Upper lobe of left lung (tissue), 6 donors: ENCODE data around the gene CADM1. TPM values are rescaled to one million over a fixed set of nuclear protein-coding genes. Genes with fewer than 3 reads are reported as not detected.
A peak's percentile ranks its signal among the peaks of the same experiment; 100 is the strongest.

Experiments
- ATAC-seq, 2 donors: fragments of 200-7000 bp; cut with Tn5 transposase; one replicate each; pipeline ENCODE4 v1.9.1; 2022; ENCODE audit warnings: mild to moderate bottlenecking in 2 of 2, moderate library complexity in 2 of 2; ENCODE audit not compliant: low FRiP score in 2 of 2
- DNase-seq, 2 donors: peaks; one replicate each; pipeline ENCODE4 v3.0.0-alpha.2; 2019 to 2020
- H3K27ac ChIP-seq, 4 donors: fragments of 200-600 bp; sonication (generic); one replicate each; pipeline ENCODE4 v1.5.1; 2016 to 2019
- H3K27me3 ChIP-seq, 4 donors: fragments of 200-600 bp; sonication (generic); one replicate each; pipeline ENCODE4 v1.5.1; 2017 to 2019
- H3K36me3 ChIP-seq, 4 donors: fragments of 200-600 bp; sonication (generic); one replicate each; pipeline ENCODE4 v1.5.1; 2016 to 2019
- H3K4me1 ChIP-seq, 4 donors: fragments of 200-600 bp; sonication (generic); one replicate each; pipeline ENCODE4 v1.5.1; 2018 to 2019
- H3K4me3 ChIP-seq, 4 donors: fragments of 200-600 bp; sonication (generic); one replicate each; pipeline ENCODE4 v1.5.1; 2017 to 2019; ENCODE audit warnings: mild to moderate bottlenecking in 2 of 4, moderate library complexity in 1 of 4
- H3K9me3 ChIP-seq, 4 donors: fragments of 200-600 bp; sonication (generic); one replicate each; pipeline ENCODE4 v1.5.1; 2018 to 2019
- EP300 ChIP-seq, 4 donors: sonication (generic); formaldehyde crosslinking; IDR thresholded peaks; one replicate each; pipeline ENCODE4 v1.5.1; 2017; ENCODE audit warnings: antibody characterized with exemption in 4 of 4, control low read depth in 2 of 4
- POLR2A ChIP-seq, 4 donors: fragments of 450-650 bp; IDR thresholded peaks; one replicate each; pipeline ENCODE4 v1.5.1; 2016 to 2017; ENCODE audit warnings: antibody characterized with exemption in 4 of 4, mild to moderate bottlenecking in 2 of 4
- POLR2AphosphoS5 ChIP-seq, 2 donors: sonication (generic); formaldehyde crosslinking; IDR thresholded peaks; one replicate each; pipeline ENCODE4 v1.5.1; 2017; ENCODE audit warnings: antibody characterized with exemption in 2 of 2
- WGBS, 2 donors: methylation state at CpG; one replicate each; pipeline ENCODE4 v1.1.5; 2017 to 2018; 5-methylcytosine and 5-hydroxymethylcytosine counted together
- total RNA-seq, 6 donors: library from RNA; depleted of rRNA in 4 of 6; stranded (reverse); fragments of >200 nt in 4 of 6; gene quantifications; one replicate each; pipeline versions ENCODE4 v1.1.0 to v1.2.1, GENCODE V29; 2016 to 2021
- TF ChIP-seq, protein P1 (sequence below), 6 experiments: fragments of 450-650 bp in 4 of 6; fragments of 200-600 bp in 2 of 6; sonication (generic) in 2 of 6; IDR thresholded peaks; one replicate each; pipeline ENCODE4 v1.5.1; 2016 to 2019; ENCODE audit warnings: antibody characterized with exemption in 6 of 6
- donor health status: DM: no; HTN: no; CAD: no; lungs with moderate emphysema.
- donor health status: DM: no; HTN: yes; CAD: no; lungs with severe emphysema.

Gene CADM1
- total RNA-seq, 6 donors from 2014 or later, result 69.9 to 212 (median 125) TPM

DNA sequence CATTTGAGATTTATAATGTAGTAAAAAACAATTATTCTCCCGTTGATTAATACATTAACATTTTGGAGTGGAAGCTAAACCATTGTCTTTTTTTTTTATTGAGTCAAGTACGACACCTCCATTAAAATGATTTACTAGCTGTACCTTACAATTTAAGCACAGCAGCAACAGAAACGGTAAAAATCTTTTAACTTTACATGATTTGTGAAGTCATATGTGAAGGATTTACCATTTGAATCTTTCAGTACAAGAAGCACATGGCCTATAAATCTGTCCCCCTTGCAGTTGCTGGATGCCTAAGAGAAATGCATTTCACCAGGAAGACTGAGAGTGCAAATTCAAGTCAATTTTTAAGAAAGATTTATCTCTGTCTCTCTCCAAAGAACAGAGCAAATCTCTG lies 324.6 kb downstream of the CADM1 start:
- no peaks in the 10 kb centered on the region for H3K9me3 ChIP-seq
- DNase-seq (no peak), ATAC-seq (no peak)
- 76 to 89% methylated on average over 3 of the region's 3 CpGs for WGBS, 2 donors
- H3K27ac ChIP-seq, result no peak overlapping the region
- H3K4me3 ChIP-seq, result no peak overlapping the region
- H3K4me1 ChIP-seq, result no peaks in the 10 kb centered on the region
- no peaks in the 10 kb centered on the region for H3K36me3 ChIP-seq
- TF ChIP-seq EP300 (IDR thresholded peaks at IDR 0.05) (no peak), POLR2AphosphoS5 (IDR thresholded peaks at IDR 0.05) (no peak), POLR2A (IDR thresholded peaks at IDR 0.05) (no peak)
- TF ChIP-seq, protein P1, sequence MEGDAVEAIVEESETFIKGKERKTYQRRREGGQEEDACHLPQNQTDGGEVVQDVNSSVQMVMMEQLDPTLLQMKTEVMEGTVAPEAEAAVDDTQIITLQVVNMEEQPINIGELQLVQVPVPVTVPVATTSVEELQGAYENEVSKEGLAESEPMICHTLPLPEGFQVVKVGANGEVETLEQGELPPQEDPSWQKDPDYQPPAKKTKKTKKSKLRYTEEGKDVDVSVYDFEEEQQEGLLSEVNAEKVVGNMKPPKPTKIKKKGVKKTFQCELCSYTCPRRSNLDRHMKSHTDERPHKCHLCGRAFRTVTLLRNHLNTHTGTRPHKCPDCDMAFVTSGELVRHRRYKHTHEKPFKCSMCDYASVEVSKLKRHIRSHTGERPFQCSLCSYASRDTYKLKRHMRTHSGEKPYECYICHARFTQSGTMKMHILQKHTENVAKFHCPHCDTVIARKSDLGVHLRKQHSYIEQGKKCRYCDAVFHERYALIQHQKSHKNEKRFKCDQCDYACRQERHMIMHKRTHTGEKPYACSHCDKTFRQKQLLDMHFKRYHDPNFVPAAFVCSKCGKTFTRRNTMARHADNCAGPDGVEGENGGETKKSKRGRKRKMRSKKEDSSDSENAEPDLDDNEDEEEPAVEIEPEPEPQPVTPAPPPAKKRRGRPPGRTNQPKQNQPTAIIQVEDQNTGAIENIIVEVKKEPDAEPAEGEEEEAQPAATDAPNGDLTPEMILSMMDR (IDR thresholded peaks at IDR 0.05), result no peak
- no peaks in the 10 kb centered on the region for H3K27me3 ChIP-seq

DNA sequence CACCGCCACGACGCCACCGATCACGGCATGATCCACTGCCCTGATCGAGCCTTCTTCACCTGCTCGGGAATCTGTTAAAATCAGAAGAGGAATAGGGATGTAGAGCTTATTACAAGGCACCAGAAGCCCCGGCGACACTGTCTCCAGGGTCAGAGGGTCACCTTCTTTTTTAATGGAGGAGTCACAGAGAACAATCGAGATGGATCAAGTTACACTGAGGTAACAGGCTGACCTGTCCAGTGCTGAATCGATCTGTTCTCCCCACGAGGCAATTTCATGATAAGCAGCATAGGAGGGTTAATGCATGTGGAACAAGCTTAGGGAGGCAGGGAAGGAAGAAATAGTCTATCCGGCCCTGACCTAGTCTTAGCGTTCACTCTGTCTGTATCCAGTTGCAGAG lies 325.5 kb downstream of the CADM1 start:
- Histone ChIP-seq H3K4me3 (no peak overlapping the region), H3K9me3 (no peaks in the 10 kb centered on the region), H3K27me3 (no peaks in the 10 kb centered on the region), H3K36me3 (no peaks in the 10 kb centered on the region), H3K4me1 (no peaks in the 10 kb centered on the region), H3K27ac (no peak overlapping the region)
- ATAC-seq, result no peak
- 88 to 90% methylated on average over 14 of the region's 14 CpGs for WGBS, 2 donors
- peak in 1 of 2 donors; percentile 48 for DNase-seq
- no peak for TF ChIP-seq EP300 (IDR thresholded peaks at IDR 0.05)

DNA sequence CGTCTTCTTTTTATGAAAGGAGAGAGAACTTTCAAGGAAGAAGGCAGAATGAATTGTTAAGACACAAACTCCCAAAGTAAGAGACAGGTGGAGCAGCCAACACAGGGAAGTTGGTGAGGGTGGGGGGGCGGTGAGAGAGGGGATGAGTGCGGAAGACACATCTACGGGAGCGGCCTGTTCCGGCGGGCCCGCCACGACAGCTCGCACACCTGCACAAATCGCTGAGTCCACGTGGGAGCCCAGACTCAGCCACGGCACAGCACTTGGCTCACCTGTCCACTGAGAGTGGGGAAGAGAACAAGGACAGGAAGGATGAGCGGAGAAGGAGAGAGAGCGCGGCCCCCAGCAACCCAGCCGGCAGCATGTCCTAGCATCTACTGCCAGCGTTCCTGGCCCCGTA lies 331.1 kb downstream of the CADM1 start:
- TF ChIP-seq POLR2A (IDR thresholded peaks at IDR 0.05) (no peak), POLR2AphosphoS5 (IDR thresholded peaks at IDR 0.05) (no peak), EP300 (IDR thresholded peaks at IDR 0.05) (no peak)
- TF ChIP-seq, protein P1 (IDR thresholded peaks at IDR 0.05), result no peak
- no peak overlapping the region for H3K4me3 ChIP-seq
- no peaks in the 10 kb centered on the region for H3K27me3 ChIP-seq
- H3K36me3 ChIP-seq, result no peaks in the 10 kb centered on the region
- H3K27ac ChIP-seq, result no peak overlapping the region
- no peaks in the 10 kb centered on the region for H3K4me1 ChIP-seq
- H3K9me3 ChIP-seq, result no peaks in the 10 kb centered on the region
- DNase-seq (peak in 1 of 2 donors; percentile 69), ATAC-seq (no peak)
- 86% methylated on average over 19 of the region's 19 CpGs for WGBS, 2 donors

- no peak overlapping the region for H3K4me3 ChIP-seq
- no peaks in the 10 kb centered on the region for H3K27me3 ChIP-seq
- ATAC-seq, result no peak
- no peaks in the 10 kb centered on the region for H3K4me1 ChIP-seq
- 56 to 63% methylated on average over 8 of the region's 8 CpGs for WGBS, 2 donors
- no peak for DNase-seq
- TF ChIP-seq EP300 (IDR thresholded peaks at IDR 0.05), result no peak
- no peak for TF ChIP-seq POLR2A (IDR thresholded peaks at IDR 0.05)
- no peak for TF ChIP-seq POLR2AphosphoS5 (IDR thresholded peaks at IDR 0.05)
- TF ChIP-seq, protein P1 (IDR thresholded peaks at IDR 0.05), result peak in 5 of 6 experiments; percentile 46 to 77 (median 57)
- H3K9me3 ChIP-seq, result no peaks in the 10 kb centered on the region
- no peaks in the 10 kb centered on the region for H3K36me3 ChIP-seq
- no peak overlapping the region for H3K27ac ChIP-seq
Measured at GRCh38 chr11:115170133-115170815, 333.9 kb downstream of the CADM1 start.

DNA sequence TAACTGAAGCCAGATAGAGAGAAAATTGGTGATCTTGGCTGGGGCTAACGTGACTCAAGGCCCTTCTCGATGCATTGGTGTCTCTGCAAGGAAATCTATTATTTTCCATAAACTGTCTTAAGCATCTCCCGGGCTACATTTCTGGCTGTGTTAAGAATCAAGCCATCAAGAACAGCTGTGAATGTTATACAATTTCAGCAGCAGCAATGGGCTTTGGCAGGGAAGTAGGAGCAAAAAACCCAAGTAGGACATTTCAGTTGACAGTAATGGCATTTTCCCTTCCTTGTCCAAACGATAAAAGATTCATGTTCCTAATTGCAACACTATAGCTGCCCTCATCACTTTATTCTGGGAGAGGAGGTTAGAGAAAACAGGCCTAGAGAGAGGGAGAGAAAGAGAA lies 335.0 kb downstream of the CADM1 start:
- TF ChIP-seq, protein P1 (IDR thresholded peaks at IDR 0.05), result no peak
- TF ChIP-seq POLR2AphosphoS5 (IDR thresholded peaks at IDR 0.05), result no peak
- Histone ChIP-seq H3K27me3 (no peaks in the 10 kb centered on the region), H3K4me1 (no peaks in the 10 kb centered on the region), H3K9me3 (no peaks in the 10 kb centered on the region), H3K27ac (no peak overlapping the region), H3K36me3 (no peaks in the 10 kb centered on the region), H3K4me3 (no peak overlapping the region)
- no peak for DNase-seq
- 67 to 73% methylated on average over 4 of the region's 4 CpGs for WGBS, 2 donors
- no peak for ATAC-seq
